ENCODE measurements around the gene CCDC50. TPM values are rescaled to one million over a fixed set of nuclear protein-coding genes. Genes with fewer than 3 reads are reported as not detected.

CCDC50 gene
- total RNA-seq, 1 donor from 2014 or later = 20.2 TPM

DNA sequence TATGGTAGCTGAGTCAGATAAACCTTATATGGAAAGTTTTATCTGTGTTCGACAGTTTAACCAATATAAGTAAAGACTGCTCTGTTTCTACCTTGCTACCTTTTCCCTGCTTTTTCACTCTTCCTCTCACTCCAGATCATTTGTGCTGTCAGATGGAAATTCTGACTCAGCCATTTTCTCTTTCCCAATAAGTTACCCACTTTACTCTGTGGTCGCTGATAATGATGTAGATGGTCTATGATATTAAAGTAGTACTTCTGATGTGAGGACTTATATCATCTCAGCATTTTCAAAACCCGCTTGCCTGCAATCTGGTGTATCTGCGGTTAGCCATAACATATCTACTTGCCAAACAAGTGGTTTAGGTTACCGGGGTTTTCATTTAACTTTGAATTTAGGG lies 16.1 kb downstream of the CCDC50 start:
- intact Hi-C loops (cut with micrococcal nuclease) = no loop called here

DNA sequence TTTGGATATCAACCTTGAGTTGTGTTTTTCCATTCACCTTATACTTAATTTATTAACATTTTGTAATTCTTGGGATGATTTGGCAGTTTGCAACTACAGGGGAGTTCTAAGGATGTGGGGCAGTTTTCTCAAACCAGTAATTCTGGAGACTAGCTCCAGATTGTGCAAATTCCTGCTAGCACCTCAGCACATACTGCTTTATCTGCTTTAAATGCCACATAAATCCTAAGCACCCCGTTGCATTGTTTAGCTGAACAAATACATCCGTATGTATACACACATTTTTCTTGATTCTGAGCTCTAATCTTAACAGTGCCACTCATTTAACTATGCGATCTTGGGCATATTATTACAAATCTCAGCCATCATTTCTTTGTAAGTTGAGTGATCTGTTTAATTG lies 18.0 kb downstream of the CCDC50 start:
- intact Hi-C loops (cut with micrococcal nuclease) = no loop called here

DNA sequence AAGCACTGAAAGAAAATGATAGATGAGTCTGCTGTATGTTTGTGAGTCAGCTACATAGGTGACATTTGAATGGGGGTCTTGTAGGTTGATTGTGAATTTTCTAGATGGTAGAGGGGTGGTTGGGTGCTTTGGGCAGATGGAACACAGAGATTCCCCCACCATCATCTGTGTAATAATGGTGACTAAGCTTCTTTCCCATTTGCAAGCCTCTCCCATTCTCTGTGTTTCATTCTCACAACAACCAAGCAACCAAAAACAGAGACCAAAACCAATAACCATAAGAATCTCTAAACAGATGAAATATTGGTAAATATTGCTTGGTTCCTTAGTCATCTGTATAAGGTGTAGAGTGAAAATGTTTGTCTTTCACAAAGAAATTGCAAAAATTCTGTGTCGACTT lies 18.9 kb downstream of the CCDC50 start:
- intact Hi-C loops (cut with micrococcal nuclease) = no loop called here

DNA sequence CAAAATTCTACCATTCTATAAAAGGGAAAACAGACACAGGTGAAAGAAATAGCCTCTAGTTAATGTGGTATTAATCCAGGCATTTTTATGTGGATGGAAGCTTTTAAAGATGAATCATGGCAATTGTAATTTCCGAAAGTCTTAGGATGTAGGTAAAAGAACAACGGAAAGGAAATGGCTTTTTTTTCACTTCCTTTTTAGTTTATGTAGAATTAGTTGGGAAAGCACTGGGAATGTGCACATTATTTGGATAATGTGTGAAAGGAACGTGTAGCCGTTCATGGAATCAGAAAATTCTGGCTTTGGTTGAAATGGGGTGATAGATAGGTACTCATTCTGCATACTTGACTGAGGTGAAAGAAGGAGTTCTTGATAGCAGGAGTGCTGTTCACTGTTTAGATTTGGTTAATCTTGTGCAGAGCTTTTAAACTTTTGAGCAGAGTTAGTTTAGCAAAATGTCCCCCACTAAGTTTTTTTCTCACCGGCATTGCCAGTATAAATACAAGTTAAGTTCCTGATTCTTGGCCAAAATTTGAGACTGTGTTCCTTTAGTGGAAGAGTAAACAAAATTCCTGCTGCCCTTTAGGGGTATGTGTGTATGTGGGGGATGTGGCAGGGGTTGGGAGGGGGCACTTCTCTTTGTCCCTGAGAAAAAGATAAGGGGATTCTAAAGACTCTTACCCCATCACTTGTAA lies 21.3 kb downstream of the CCDC50 start:
- intact Hi-C loops (cut with micrococcal nuclease) = no loop called here

DNA sequence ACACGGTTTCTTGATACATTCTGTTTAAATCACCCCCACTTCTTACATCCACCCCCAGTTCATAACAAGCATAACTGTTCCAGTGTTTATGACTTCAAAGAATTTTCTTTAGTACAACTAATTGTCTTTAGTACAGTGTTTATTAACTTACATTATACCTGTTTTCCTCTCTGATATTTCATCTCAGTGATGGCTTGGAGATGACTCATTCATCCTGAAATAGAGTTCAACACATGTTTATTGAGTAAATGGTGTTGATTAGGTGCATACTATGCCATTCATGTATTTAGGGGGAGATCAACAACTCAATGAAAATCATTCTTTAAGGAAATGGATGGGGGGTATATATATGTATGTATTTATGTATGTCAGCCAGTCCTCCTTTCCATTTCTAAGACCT lies 22.8 kb downstream of the CCDC50 start:
- intact Hi-C loops (cut with micrococcal nuclease) = no loop called here

DNA sequence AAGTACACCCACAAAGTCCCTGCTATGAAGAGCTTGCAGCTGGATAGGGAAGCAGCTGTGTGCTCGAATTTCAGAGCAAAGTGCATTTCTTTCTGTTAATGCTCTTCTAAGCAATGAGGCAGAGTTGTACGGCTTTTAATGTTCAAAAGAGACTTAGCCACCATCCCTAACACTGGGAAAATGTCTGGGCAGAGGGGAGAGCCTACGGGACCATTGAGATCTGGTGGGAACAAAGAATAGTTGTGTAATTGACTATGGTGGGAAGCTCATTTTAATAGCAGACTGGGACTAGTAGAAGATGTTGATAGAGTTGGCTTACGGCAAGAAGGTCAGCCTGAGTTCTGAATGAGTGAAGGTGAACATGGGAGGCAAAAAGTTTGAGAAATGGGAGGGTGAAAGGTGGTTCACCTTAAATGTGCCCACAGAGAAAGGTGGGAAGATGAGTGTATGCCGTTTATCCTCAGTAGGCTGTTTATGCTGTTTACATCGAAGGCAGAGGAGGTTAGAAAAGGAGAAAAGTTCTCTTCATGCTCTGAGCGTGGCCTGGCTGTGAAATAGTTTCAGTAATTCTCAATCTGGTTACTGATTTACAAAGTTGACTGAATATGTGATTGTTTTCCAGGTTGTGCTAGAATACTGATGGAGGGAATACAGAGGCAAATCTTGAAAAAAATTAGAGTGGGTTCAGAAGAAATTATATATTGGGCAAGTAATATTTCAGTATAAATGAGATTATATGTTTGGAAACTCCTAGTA lies 24.0 kb downstream of the CCDC50 start:
- intact Hi-C loops (cut with micrococcal nuclease) = no loop called here

DNA sequence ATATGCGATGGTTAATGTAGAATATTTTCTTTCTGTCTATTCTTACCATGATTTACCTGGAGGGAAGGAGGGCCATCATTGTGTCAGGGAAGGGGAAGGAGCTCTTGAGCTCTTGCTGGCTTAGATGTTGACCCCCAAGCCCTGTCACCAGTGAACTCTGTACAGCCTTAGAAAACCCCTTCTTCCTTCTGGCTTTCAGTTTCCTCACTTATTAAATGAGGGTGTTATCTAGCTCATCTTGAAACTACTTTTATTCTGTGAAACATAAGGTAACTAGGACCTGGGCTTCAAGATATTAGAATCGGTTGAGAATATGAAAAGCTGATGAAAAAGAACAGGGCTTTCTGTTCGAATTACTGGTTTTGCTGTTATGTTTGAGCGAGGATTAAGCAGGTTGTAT lies 26.2 kb downstream of the CCDC50 start:
- intact Hi-C loops (cut with micrococcal nuclease) = no loop called here

DNA sequence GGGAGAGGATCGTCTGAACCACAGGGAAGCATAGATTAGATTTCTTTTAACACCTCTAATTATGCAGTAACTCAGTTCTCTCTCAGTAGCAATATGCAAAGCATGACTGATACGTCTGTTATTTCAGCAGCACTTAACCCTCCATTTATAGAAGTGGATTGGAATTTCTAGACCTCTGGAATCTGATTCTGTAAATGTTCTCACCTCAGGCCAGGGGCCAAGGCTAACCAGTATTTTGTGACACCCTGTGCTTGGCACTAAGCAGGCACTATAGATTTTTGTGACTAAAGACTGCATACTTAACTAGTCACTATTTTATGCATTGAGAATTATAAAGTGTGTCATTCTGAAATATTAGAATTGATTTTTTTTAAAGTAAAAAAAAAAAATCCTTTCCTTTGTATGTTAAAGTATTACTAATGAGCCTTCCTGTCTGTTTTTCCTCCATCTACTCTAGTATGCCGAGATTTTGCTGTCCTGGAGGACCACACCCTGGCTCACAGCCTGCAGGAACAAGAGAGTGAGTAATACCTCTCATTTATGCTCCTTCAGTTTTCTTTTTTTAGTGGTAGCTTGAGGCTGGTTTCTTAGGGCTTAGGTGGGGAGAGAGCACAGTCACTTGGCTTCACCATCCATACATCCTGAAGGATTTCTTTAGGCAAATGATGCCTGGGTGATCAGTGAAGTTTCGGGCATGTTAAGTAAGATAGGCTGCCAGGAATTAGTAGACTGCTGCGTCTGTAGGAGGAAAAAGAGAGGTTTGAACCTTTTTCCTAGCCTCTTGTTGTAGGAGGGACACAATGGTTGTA lies 27.6 kb downstream of the CCDC50 start:
- intact Hi-C loops (cut with micrococcal nuclease) = no loop called here

DNA sequence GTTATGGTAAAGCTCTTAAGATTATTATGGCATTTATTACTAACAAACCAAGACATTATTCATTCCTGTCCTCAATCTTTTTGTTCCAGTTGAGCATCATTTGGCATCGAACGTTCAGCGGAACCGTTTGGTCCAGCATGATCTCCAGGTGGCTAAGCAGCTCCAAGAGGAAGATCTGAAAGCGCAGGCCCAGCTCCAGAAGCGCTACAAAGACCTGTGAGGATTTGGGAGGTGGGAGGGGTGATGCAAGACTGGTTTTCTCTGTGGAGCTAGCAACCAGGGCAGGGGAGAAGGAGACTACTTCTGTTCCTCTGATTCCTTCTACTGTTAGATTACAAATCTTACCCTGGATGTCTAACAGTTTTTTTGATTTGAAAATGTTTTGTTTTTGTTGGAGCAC lies 28.7 kb downstream of the CCDC50 start:
- intact Hi-C loops (cut with micrococcal nuclease) = no loop called here

DNA sequence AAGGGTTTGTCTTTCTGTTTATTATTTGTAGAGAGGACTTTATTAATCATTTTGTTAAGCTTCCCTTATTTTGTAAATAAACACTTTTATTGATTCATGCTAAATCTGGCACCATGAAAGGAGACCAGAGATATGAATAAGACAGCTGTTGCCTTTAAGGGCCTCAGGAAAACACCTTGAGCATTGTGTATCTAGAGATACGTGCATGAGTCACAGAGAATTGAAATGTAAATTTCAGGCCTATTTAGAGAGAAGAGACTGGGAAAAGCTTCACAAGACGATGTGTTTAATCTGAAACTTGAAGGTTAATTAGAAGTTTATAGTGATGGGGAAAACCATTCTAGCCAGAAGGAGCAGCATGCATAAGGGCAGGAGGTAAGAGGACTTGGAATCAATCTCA lies 29.7 kb downstream of the CCDC50 start:
- intact Hi-C loops (cut with micrococcal nuclease) = no loop called here

DNA sequence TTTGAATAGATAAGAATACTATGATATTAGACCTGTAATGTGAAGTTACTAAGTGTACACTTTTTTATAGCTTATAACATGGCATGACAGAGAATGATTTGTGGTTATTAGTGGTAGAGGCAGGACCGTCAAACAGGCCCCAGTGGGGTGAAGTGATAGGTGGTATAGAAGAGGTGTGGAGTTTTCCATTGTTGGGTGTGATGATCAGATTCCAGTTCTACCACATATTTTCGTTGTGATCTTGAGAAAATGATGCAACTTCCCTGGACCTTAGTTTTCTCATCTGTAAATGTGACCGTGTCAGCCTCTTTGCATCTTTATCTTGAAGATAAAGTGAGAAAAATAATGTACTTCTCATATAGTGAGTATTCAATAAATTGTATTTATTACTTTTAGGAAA lies 31.4 kb downstream of the CCDC50 start:
- intact Hi-C loops (cut with micrococcal nuclease) = no loop called here

DNA sequence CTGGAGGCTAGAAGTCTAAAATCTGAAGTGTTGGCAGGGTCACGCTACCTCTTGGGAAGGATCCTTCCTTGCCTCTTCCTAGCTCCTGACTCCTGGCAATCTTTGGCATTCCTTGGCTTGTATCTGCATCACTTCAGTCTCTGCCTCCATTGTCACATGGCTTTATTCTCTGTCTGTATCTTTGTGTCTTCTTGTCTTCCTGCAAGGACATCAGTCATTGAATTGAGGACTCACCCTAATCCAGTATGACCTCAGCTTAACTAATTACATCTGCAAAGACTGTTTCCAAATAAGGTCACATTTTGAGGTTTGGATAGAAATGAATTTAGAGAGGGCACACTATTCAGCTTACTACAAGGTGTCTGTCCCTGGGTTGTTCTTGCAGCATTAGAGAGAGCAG lies 32.3 kb downstream of the CCDC50 start:
- intact Hi-C loops (cut with micrococcal nuclease) = no loop called here

DNA sequence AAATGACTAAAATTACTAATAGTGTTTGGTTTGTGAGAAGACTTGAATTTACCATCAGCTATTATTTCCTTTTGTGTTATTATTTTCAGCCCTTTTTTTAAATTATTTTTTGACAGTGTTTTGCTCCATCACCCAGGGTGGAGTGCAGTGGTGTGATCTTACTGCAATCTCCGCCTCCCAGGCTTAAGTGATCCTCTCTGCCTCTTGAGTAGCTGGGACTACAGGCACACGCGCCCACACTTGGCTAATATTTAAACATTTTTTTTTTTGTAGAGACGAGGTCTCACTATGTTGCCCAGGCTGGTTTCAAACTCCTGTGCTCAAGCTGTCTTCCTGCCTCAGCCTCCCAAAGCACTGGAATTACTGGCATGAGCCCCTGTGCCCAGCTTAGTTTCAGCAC lies 32.8 kb downstream of the CCDC50 start:
- intact Hi-C loops (cut with micrococcal nuclease) = no loop called here

DNA sequence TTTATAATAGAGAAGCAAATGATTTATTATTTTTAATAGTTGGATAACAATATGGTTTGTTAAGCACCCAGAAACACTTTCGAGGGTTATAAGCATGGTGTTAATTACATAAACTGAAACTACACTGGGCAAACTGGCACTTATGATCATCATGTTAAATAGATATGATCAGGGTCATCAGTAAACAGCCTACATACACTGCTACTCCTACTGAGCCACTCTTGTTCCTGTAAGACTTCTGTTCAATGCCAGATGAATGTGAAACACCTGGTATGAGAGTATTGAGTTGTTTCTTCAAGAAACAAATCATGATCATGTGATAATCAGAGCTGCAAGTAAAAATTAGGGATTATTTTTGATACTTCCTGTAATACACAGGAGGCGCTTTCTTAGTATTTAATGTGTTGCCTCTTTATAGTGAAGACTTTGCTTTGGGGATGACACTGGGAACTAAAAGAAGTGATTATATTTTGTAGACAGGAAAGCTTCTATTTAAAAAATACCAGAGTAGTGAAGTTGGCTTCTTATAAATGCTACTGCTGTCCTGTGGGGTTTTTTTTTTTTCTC lies 33.4 kb downstream of the CCDC50 start:
- intact Hi-C loops (cut with micrococcal nuclease) = no loop called here

DNA sequence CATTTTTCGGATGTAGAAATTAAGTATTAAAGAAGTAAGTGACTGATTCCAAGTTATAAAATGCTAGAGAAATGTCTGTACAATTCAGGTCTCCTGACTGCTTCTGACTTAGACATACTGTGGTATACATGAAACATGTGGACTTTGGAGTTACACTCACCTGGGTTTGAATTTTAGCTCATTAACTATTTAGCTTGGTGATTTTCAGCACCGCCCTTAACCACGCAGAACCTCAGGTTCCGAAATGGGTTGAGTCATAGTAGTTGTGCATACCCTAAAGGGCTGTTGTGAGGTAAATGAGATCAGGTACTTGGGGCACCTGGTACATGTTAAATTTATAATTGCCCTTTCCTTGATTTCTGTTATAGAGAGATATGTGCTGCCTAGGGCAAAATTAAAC lies 34.0 kb downstream of the CCDC50 start:
- intact Hi-C loops (cut with micrococcal nuclease) = no loop called here

DNA sequence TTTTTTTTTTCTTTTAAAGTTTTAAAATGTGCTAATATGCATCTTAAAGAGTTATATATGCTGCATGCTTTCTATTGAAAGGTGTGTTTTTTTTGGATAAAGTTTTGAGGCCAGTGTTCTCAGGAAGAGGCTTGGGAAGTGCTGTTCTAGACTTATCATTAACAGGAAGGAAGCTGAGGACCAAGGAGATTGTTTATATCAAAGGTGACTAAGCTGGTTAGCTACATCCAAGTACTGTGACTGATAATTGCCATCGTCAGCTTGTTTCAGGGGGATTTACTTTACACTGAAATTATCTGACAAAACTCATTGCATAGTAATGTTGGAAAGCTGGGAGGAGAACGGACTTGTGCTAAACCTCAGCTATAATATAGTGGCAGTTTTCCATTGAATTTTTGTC lies 37.5 kb downstream of the CCDC50 start:
- intact Hi-C loops (cut with micrococcal nuclease) = no loop called here

DNA sequence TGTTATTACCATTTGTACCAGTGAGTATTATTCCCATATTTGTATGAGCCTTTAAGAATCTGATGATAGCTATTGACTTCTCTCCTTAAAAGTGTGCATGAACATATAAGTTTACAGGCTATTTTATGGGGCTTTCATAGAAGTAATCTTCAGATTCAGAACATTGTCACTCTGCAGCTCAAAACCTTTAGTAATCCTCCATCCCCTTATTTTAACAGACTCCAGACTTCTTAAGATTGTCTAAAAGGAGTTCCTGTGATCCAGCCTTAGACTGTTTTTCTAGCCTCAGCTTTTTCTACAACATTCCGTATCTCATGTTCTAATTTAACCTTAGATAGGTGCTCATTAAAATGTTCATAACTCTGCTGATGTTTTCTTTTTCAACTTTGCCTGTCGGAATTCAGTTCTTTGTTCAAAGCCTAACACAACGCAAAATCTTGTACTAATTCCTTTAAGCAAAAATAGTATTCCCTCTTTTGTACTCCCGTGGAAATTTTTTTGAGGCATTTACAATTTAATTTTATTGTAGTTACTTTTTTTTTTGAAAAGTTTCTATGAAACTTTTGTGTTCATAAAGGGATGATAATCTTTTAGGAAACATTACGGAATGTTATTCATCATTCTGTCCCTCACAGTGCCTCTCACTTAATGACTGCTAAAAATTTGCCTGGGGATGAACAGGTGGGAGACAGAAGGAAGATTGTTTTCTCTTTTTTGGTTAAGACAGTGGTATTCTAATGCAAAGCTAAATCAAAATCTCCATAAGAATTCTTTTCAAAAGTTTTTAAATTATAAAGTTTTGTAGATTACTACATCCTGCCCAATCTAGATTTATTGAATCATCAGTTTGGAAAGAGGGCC lies 39.8 kb downstream of the CCDC50 start:
- intact Hi-C loops (cut with micrococcal nuclease) = no loop called here

DNA sequence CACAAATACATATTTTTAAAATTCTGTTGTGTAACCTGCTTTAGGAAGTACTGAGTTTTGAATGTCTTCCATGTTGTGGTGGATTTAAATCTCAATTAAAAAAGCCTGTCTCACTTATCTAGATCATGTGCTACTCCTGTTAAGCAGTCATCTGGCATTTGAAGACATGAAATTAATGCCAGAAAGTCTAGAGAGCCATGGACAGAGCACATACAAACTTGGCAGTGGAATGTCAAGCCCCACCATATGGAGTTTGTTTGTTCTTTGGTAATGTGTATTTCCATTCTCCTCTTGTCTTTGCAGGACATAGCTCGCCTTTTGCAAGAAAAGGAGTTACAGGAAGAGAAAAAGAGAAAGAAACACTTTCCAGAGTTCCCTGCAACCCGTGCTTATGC lies 40.4 kb downstream of the CCDC50 start:
- intact Hi-C loops (cut with micrococcal nuclease) = no loop called here

DNA sequence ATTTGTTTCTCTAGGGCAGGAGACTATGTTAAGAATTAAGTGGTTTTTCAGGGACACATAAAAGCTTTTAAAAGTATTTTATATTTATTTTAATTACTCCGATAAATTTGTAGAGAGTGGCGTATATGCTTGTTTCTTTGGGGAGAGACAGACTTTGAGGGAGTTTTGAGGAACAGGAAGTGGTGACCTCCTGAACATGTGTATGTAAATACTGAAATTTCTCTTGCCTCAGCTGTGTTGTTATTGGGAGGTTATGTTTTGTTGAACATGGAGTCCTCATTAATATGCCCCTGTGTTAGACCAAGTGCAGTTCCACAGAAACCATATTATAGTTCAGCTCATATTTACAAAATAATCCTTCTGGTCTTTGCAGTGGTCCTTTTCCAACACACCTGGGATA lies 42.9 kb downstream of the CCDC50 start:
- intact Hi-C loops (cut with micrococcal nuclease) = loop anchor here (1.0 kb wide), 1 partner anchor 10 kb away; no protein-coding TSS in a partner anchor

DNA sequence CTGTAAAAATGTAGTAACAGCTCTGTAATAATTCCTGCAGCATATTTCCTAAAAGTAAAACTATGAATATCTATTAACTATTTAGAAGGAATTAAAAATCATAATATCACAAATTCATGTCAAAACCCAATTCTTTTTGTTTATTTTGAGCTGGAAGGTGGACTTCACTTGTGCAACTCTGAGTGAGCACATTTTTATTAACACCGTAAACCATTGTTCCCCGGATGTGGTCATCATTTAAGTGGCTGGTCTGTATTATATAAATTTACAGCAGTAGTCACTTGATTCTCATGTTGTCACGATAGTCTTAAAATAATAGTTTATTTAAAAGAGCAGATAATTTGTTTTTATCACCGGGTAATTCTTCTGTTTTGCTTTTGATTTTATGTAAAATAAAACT lies 44.1 kb downstream of the CCDC50 start:
- intact Hi-C loops (cut with micrococcal nuclease) = no loop called here

DNA sequence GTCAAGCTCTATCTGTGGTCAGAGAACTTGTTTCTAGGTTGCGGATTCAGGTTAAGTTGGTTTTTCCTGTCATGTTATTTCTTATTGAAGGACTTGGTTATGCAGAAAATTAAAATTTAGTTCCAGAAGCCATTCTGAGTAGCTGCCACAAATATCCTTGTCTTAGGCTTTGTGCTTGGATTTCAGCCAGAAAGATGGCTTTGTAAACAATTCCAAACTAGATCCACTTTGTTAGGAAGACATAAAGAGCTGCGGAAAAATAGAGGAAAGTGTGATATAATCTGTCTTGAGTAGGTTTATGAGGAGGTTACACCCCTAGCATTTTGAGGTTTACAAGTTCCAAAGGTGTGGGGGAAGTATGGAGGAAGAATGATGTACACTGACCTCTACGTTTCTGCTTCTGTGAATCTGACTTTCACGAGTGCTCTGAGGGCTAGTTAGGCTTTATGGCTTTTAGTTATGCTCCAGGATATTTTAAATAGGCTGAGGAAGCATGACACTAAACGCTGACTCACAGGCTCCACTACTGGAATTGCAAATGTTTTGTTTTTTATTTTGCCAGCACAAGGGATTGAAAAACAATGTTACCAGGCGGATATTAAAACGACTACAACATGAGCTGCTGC lies 47.4 kb downstream of the CCDC50 start:
- intact Hi-C loops (cut with micrococcal nuclease) = no loop called here

Measured in T-helper 1 cell treated with Interleukin-12 subunit alpha and Interleukin-12 subunit beta and Interleukin-4 antibody, amounts not matched to agents 30 ng/mL and 1 ng/mL, for 36 hours (primary cell).